DOHH2 (cell line): ENCODE measurements around the gene PEX5L.

Experiments
- EZH2phosphoT487 ChIP-seq: fragments of 200-600 bp; sonication (generic); IDR thresholded peaks from 2 replicates; pipeline ENCODE4 v1.6.1; 2017; ENCODE audit warnings: borderline replicate concordance, mild to moderate bottlenecking, antibody characterized with exemption, low read length, moderate library complexity, mixed read lengths
- TF ChIP-seq, protein P1 (sequence below): fragments of 200-600 bp; sonication (generic); IDR thresholded peaks from one replicate; pipeline ENCODE4 v1.5.1; 2014; ENCODE audit warnings: antibody characterized with exemption, mild to moderate bottlenecking, low read depth, low read length; ENCODE audit not compliant: poor library complexity, severe bottlenecking

DNA sequence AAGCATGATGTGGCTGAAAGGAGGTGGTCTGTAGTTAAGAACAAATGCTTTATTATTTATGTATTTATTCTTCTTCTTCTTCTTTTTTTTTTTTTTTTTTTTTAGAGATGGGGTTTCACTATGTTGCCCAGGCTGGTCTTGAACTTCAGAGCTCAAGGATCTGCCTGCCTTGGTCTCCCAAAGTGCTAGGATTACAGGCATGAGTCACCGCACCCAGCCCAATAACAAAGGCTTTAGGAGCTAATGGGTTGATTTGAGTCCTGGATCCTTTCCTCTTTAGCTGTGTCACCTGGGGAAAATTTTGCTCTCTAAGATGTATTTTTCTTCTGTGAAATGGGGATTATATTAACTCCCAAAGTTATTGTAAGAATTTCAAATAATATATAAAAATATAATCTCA lies 168.8 kb downstream of the PEX5L start:
- TF ChIP-seq, protein P1, sequence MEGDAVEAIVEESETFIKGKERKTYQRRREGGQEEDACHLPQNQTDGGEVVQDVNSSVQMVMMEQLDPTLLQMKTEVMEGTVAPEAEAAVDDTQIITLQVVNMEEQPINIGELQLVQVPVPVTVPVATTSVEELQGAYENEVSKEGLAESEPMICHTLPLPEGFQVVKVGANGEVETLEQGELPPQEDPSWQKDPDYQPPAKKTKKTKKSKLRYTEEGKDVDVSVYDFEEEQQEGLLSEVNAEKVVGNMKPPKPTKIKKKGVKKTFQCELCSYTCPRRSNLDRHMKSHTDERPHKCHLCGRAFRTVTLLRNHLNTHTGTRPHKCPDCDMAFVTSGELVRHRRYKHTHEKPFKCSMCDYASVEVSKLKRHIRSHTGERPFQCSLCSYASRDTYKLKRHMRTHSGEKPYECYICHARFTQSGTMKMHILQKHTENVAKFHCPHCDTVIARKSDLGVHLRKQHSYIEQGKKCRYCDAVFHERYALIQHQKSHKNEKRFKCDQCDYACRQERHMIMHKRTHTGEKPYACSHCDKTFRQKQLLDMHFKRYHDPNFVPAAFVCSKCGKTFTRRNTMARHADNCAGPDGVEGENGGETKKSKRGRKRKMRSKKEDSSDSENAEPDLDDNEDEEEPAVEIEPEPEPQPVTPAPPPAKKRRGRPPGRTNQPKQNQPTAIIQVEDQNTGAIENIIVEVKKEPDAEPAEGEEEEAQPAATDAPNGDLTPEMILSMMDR, result no peak
- TF ChIP-seq EZH2phosphoT487, result no peak
